HG02981 (cell line): ENCODE measurements around the gene PHACTR1.

Experiments used
- ATAC-seq: cut with Tn5 transposase; IDR thresholded peaks from one replicate; pipeline ENCODE4 v1.9.1; 2021; ENCODE audit warnings: mild to moderate bottlenecking, moderate library complexity; ENCODE audit not compliant: unreplicated experiment

Gene PHACTR1

GRCh38 chr6:13247627-13248026 is 531.1 kb downstream of the PHACTR1 start:
- no peak for ATAC-seq

DNA sequence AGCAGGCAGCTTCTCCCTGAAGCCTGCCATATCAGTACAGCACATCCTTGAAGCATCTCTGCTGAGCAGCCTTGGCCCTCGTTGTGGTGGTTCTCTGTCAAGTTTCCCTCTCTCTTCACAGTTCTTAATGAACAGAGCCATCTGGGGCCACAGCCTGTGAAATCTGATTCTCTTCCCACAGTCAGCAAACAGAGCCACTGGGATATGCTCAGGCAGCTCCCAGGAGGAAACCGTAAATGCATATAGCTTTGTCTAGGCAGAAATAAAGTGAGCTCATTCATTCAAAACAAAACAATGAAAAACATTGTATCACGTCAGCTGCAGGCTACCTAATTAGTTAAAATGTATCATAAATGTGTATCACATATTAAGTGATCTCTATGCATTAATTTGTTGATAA is 531.5 kb downstream of the PHACTR1 start:
- ATAC-seq: no peak

GRCh38 chr6:13248584-13248985 is 532.0 kb downstream of the PHACTR1 start:
- no peak for ATAC-seq

DNA sequence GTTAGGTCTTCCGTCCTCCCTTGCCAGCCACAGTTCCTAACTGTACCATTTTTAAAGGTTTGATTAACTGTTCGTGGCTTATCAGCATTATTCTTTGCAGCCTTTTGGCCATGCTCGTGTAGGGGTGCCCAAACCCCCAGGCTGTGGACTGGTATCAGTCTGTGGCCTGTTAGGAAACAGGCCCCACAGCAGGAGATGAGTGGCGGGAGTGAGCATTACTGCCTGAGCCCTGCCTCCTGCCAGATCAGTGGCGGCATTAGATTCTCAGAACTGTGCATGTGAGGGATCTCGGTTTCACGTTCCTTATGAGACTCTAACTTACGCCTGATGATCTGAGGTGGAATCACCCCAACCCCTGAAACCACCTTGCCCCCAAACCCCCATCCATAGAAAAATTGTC is 532.4 kb downstream of the PHACTR1 start:
- ATAC-seq: no peak

GRCh38 chr6:13249817-13250216 is 533.2 kb downstream of the PHACTR1 start:
- no peak for ATAC-seq

- ATAC-seq: no peak
Measured at GRCh38 chr6:13250703-13251102, 534.1 kb downstream of the PHACTR1 start.

DNA sequence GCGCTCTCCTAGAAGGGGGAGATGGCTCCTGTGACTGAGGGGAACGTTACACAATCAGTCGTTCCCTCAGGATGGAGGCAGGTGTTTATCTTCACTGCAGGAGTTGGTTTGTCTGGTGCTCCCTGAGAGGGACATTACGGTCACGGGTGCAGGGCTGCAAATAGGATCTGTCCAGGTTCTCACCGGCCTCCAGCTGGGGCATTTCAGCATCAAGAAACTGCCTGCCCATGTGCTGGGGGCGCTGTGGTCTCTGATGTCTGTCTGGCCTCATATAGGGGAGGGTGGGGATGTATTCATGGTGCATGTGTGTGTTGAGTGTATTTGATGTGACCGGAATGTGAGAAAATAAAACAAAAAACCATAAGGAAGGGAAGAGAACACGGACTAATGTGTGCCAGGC is 534.7 kb downstream of the PHACTR1 start:
- no peak for ATAC-seq

- no peak for ATAC-seq
Measured at GRCh38 chr6:13252790-13253189, 536.2 kb downstream of the PHACTR1 start.

DNA sequence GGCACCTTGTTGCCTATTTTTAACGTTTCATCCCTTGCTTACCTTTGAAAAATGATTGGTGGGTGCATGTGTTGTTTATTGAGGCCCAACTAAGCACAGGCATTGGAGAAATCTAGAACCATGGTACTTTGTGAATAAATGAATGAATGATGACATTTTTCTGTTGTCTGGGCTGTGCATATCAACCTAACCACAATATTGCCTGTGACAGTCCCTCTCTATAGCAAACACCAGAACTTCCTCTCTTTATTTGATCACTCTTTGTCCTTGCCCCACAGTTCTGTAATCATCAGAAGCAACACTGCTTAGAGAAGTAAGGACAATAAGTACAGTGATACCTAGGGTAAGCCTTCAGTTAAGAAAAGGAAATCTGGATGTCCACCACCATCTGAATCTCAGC is 536.7 kb downstream of the PHACTR1 start:
- ATAC-seq: no peak

DNA sequence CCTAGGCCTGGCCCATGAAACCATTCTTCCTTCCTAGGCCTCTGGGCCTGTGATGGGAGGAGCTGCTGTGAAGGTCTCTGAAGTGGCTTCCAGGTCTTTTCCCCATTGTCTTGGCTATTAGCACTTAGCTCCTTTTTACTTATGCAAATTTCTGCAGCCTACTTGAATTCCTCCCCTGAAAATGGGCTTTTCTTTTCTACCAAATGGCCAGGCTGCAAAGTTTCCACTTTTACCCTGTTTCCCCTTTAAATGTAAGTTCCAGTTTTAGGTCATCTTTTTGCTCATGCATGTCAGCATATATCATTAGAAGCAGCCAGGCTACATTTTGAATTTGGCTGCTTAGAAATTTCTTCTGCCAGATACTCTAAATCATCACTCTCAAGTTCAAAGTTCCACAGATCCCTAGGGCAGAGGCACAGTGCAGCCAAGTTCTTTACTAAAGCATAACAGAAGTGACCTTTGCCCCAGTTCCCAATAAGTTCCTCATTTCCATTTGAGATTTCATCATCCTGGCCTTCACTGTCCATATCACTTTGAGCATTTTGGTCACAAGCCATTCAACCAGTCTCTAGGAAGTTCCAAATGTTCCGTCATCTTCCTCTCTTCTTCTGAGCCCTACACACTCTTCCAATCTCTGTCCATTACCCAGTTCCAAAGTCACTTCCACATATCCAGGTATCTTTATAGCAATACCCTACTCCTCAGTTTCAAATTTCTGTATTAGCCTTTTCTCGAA is 539.9 kb downstream of the PHACTR1 start:
- no peak for ATAC-seq

GRCh38 chr6:13259393-13259792 is 542.8 kb downstream of the PHACTR1 start:
- no peak for ATAC-seq

DNA sequence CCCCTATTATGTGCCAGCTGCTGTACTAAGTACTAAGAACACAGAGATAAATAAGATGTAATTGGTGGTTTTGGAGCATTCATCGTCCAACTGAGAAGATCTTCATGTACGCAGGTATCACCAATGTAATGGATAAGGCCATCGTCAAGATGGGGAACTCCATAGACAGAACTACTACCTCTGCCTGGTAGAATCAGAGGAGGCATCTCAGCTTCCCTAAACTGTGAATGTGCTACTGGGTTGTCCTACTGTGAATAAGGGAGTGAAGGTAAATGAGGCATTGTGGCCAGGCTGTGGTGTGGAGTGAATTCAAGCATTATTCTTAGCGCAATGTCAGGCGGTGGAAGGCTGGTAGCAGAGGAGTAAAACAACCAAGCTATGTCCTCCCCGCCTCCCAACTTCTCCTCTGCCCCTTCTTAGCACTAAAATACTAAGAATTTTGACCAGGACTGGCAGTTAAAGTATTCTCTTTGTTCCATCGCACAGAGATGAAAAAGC is 543.6 kb downstream of the PHACTR1 start:
- ATAC-seq: no peak

DNA sequence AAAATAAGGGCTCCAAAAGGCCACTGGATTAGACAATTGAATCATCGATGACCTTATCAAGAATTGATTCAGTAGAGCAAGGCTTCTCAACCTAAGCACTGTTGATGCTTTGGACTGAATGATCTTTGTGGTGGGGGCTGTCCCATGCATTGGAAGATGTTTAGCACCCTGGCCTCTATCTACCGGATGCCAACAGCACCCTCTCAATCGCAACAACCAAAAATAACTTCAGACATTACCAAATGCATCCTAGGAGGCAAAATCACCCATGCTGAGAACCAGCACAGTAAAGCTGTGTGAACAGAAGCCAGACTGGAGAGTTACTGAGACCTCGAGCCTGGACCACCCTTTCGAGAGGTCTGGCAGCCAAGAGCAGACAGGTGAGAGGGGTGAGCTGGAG is 544.3 kb downstream of the PHACTR1 start:
- no peak for ATAC-seq

DNA sequence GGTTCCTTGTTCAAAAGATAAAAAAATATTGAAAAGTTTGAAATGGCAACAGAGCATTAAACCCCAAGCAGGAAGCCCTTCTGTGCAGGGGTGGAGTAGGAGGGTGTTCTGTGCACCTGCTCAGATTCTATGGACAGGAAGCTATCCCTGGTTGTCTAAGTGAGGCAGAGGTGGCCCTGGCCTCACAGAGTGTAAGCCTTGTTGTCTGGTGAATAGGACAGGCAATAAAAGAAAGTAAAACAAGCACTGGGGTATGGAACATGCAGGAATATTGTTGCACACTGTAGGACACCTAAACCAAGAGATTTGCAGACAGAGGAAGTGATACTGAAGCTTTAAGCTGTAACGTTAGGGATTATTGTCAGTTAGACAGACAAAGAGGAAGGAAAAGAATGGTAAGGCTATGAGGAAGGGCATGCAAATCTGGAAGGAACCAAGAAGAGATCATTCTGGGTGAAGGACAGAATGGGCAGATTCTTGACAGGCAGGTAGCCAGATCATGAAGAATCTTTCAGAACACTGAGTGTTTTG is 545.0 kb downstream of the PHACTR1 start:
- peak; percentile 47 for ATAC-seq

DNA sequence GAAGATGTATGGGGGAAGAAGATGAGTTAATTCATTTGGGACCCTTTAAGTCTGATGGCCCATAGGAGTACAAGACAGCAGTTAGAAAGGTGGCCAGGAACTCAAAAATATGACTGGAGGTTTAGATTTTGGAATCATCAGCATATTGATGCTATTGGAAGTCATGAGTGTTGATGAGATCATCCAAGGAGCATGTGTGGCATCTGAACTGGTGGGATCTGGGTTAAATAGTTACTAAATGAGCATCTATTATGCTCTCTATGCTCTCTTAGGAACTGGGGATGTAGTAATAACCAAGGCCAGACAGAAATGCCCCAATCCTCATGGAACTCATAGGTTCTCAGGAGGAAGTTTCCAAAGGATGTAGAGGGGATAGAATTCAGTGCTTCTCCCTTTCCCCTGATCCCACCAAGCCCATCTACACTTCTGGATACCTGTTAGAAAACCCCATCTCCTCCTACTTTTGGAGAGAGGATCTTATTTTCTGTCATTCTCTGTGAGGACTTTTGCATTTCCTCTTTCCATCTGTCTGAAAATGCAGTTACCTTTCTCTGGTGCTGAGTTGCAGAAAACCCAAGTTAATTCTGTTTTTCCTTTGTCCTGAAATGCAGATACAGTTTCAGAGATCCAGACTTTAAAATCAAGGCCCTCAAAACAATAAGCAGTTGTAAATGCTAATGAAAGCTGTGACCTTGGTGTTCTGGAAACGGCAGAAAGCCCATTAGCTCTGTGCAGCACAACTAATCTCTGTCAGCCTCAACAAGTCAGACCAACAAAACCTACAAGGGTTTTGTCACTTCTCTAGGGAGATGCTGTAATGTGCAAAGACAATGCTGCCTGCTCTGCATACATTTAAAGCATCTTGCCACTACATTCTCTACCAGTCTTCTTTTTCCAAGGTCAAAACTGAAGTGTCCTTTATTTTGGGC is 546.0 kb downstream of the PHACTR1 start:
- ATAC-seq: no peak

GRCh38 chr6:13263669-13264068 is 547.1 kb downstream of the PHACTR1 start:
- no peak for ATAC-seq

DNA sequence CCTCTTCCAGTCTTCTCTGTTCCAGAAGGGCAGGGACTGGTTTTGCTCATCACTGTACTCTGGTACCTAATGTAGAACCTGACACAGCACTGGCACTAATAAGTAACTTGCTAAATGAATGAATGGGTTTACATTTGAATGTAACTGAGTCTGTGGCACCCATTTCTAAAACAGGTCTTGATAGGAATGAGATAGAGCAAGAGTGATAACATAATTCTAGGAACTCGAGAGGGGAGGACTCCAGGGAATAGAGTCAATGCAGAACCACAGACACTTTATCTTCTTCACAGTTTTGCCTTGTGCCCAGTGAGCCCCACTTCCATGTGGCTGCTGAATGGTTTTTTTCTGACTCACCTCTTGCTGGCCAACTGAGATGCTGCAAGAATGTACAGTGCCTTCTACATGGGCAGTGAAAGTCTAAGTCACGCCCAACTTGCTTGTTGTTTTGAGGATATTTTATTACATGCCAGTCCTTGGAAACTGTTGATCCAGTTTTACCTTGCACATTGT is 550.6 kb downstream of the PHACTR1 start:
- ATAC-seq: no peak

DNA sequence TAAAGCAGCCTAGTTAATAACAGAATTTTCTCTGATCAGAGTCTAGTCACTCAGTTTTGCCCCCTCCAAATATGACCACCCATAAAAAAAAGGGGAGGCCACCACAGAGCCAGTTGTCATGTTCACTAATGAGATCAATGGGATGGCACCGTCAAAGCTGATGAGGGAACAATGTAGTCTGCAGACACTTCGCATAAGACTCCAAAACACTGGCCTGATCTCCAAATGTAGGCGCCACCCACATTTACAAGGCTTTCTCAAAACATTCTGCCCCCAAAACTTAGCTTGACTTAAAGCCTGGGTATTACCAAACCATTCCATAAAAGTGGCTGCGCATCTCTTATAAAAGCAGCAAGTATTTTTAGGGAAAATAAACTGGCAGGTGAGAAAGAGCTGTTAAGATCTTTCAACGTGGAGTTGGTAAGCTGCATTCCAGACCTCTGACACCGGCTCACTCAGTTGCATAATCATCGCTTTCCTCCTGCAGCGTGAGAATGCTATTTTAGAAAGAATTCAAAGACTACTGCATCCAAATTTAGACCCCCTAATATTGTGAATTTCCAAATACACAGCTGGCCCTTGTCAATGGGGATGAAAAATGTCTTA is 552.4 kb downstream of the PHACTR1 start:
- no peak for ATAC-seq

DNA sequence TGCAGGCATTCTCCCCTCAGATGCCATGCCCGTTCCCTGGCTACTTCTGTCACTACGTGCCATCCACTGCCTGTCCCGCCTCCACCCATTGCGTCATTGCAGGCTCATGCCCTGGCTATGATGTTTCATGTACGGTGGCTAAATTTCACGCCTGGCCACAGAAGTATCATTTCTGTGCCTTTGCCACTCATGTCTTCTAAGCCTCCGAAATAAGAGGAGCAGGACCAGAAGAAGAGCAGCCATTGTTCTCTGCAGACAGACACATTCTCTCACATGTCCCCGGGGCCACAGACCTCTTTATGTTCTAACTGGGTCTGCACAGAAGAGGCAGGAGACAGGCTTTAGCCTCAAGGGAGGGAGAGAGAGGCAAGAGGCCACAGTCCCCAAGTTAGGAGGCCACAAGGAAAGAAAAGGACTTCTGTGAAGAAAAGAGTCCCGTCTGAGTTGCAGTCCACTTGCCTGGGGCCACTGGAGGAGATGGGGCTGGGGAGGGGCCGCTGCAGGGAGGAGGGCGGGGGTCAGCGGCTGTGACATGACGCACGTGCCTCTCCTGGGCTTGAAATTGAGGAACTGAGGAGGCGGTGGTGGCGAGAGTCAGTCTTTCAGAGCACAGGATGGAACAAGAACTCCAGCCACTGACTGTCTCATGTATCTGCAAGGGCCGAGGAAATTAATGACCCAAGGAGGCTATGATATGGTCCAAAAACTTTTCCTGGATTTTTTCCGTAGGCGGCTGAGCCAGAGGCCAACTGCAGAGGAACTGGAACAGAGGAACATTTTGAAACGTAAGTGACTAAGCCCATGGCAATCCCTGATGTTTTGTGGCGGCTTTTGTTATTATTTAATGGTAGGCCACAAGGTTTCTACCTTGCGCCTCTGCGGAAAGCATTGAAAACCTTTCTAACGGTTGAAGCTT is 555.8 kb downstream of the PHACTR1 start:
- peak; percentile 62 for ATAC-seq
